Ovary (tissue), 3 donors: ENCODE measurements around the gene ANAPC1.
"Not testable (repeated sequence)": the region's sequence is repeated elsewhere in the genome, so short reads cannot be mapped to it uniquely, and the experiment has no call there.

ENCODE experiments used
- EP300 ChIP-seq: sonication (generic); formaldehyde crosslinking; IDR thresholded peaks from one replicate; pipeline ENCODE4 v1.6.1; 2017; ENCODE audit warnings: antibody characterized with exemption
- TF ChIP-seq, protein P1 (sequence below), 3 donors: fragments of 450-650 bp in 2 of 3; fragments of 200-600 bp in 1 of 3; IDR thresholded peaks; one replicate each; pipeline versions ENCODE4 v1.5.1 to v1.8.0; 2016 to 2022; ENCODE audit warnings: antibody characterized with exemption in 3 of 3, mild to moderate bottlenecking in 1 of 3
- donor health status: DM: no; HTN: no; CAD: no.

DNA sequence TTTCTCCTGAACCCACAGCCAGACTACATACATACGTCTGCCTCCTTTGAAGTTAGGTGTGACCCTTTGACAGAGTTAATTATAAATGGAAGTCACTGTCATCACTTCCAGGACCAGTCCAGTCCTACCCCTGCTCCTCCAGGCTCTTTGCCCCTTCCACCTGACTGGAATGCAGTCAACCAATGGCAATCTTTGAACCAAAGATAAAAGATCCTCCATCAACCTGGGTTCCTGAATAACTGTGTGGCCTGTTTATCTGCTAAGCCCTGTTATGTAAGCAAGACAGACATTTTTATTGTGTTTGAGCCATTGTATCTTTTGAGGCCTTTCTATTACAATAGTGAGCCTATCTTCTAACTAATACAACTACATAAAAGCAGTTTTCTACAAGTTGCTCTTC, 45.0 kb downstream of the ANAPC1 start:
- TF ChIP-seq, protein P1, sequence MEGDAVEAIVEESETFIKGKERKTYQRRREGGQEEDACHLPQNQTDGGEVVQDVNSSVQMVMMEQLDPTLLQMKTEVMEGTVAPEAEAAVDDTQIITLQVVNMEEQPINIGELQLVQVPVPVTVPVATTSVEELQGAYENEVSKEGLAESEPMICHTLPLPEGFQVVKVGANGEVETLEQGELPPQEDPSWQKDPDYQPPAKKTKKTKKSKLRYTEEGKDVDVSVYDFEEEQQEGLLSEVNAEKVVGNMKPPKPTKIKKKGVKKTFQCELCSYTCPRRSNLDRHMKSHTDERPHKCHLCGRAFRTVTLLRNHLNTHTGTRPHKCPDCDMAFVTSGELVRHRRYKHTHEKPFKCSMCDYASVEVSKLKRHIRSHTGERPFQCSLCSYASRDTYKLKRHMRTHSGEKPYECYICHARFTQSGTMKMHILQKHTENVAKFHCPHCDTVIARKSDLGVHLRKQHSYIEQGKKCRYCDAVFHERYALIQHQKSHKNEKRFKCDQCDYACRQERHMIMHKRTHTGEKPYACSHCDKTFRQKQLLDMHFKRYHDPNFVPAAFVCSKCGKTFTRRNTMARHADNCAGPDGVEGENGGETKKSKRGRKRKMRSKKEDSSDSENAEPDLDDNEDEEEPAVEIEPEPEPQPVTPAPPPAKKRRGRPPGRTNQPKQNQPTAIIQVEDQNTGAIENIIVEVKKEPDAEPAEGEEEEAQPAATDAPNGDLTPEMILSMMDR (IDR thresholded peaks at IDR 0.05): not testable (repeated sequence)
- TF ChIP-seq EP300: not testable (repeated sequence)
